ENCODE data around the gene GPR139. TPM values are rescaled to one million over a fixed set of nuclear protein-coding genes. Genes with fewer than 3 reads are reported as not detected.

GPR139 gene
- total RNA-seq, 1 donor from 2014 or later = 2.4 TPM

DNA sequence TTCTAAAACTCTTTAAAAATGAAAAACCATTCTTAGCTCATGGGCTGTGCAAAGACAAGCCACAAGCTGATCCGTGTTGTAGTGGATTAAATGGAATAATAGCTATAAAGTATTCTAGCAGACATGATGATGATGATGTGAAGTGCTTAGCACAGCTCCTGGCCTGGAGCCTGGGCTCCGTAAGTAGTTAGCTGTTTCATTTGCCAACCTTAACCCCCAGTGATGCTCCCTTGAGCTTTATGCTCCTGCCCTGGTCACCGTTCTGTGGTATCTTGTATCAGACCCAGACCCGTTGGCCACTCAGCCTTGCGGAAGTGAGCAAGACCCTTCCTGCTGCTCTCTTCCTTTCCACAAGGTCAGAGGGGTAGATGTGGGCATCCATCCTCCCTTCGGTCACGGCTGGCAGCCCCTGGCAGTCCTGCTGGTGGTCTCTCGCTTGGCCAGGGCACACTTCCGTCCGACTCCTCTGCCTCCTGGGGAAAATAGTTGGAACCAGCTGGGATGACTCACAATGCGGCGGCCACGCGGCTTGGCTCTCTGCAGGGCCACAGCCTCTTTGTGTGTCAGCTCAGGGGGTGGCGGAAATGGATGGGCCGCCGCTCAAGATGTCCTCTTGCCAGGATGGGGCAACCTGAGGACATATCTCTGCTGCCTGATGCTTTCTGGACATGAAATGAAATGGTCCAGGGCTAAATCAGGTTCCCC, 79.1 kb downstream of the GPR139 start:
- FAIRE-seq = no peak
- no peak for DNase-seq (ENCODE audit: low spot score in 2 of 2)

DNA sequence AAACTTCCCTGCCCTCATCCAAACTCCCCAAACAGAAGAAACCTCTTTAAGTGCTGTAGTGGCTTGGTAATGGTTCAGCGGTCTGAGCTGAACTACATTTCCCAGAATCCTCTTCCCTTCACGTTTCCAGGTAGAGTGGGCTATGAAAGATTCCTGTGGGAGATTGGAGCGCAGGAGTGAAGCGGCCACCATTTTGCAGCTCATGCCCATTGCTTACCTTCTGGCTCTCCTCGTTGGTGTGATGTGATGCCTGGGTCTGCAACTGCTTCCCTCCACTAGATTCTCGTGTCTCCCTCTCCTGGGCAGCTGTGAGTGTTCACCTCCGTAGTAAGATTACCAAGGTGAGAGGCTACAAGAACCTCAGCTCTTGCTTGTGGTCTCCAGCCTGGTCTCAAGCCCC, 82.1 kb downstream of the GPR139 start:
- FAIRE-seq (no peak), DNase-seq (ENCODE audit: low spot score in 2 of 2) (no peak)

DNA sequence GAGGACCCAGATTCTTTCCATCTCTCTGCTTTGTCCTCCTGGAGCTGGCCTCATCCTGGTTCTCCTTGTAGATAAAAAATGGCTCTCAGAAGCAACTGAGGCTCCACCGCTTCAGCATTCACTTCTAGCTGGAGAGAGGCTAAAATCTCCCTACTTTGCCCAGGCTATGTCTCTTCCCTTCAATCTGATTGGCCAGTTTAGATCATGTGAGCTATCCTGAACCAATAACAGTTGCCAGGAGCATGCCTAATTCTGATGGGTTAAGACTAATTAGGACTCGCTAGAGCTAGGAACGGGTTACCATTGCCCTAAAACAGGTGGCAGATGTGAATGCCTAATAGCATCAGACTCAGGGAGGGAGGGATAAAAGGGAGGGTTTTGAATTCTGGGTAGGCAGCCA, 89.6 kb downstream of the GPR139 start:
- DNase-seq (ENCODE audit: low spot score in 2 of 2) = no peak
- FAIRE-seq = no peak

Other genes with a start within 250 kb of the GPR139 start
- gene GPRC5B, start 189.0 kb downstream of the GPR139 start, total RNA-seq = 35.1 TPM